Inflammatory macrophage treated with lipopolysaccharide for 4 hours (primary cell): ENCODE results near the gene USP24.
A peak's percentile ranks its signal among the peaks of the same experiment; 100 is the strongest.
"Not testable (repeated sequence)": the region's sequence is repeated elsewhere in the genome, so short reads cannot be mapped to it uniquely, and the experiment has no call there.

Experiments
- DNase-seq: peaks from one replicate; pipeline ENCODE4 v3.0.0-alpha.2; 2020

Gene USP24

DNA sequence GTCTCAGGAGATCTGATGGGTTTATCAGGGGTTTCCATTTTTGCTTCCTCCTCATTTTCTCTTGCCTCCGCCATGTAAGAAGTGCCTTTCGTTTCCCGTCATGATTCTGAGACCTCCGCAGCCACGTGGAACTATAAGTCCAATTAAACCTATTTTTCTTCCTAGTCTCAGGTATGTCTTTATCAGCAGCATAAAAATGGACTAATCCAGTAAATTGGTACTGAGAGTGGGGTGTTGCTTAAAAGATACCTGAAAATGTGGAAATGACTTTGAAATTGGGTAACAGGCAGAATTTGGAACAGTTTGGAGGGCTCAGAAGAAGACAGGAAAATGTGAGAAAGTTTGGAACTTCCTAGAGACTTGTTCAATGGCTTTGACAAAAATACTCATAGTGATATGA lies 184.1 kb downstream of the USP24 start:
- DNase-seq: not testable (repeated sequence)

DNA sequence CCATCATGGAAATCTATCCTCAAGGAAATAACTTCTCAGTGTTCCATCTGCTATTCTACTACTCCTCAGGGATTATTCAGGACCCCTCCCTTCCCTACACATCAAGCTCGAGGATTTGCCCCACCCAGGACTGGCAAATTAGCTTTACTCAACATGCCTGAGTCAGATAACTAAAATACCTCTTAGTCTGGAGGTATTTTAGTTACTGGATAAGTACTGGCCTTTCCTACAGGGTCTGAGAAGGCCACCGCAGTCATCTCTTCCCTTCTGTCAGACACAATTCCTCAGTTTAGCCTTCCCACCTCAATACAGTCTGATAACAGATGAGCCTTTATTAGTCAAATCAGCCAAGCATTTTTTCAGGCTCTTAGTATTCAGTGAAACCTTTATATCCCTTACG lies 188.5 kb downstream of the USP24 start:
- DNase-seq: not testable (repeated sequence)

DNA sequence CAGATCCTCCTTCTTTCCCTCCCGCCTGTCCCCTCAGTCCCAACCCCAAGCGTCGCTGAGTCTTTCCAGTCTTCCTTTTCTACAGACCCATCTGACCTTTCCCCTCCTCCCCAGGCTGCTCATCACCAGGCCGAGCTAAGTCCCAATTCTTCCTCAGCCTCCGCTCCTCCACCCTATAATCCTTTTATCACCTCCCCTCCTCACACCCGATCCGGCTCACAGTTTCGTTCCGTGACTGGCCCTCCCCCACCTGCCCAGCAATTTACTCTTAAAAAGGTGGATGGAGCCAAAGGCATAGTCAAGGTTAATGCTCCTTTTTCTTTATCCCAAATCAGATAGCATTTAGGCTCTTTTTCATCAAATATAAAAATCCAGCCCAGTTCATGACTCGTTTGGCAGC lies 191.0 kb downstream of the USP24 start:
- not testable (repeated sequence) for DNase-seq

DNA sequence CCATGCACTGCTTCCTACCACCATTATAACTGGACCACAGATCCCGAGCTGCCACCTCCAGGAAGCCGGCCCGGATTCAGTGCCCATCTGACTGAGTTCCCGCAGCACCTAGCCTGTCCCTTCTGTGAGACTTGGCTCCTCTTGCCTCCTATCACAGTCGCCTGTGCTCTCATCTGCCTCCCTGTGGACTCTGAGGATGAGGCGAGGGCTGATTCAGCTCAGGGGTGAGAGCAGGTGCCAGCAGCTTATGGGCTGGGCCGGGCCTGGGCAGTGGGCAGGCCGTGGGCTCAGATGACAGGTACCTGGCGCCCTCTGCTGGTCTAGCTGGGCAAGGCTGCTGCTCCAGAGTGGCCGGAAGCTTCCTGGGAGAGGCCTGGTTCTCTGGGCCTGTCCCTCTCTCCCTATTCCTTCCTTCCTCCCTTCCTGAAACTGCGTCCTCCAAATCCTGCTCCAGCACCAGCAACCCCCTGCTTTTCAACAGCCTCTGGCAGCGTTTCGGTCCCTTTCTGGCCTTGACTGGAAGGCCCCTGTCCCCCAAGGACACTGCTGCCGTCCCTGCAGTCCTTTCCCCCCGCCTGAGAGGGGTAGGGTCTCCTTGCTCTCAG lies 193.1 kb downstream of the USP24 start:
- peak; percentile 63 for DNase-seq

DNA sequence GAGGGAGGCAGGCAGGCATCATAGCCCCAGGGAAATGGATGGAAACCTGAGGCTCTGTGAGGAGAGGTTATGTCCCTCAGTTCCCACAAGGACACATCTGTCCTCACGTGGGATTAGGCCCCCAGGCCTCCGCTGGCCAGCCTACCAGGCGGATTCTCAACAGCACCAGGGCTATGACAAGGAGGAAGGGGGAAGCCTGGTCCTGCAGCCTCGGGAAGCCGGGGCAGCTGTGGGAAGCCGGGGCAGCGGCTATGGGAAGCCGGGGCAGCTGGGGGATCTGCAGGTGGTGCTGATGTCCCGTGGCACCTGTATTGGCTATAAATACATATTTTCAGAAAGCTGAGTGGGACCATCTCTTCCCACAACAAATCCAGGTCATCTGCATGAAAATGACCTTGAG lies 196.8 kb downstream of the USP24 start:
- no peak for DNase-seq
